ENCODE data around the gene MED27. TPM values are rescaled to one million over a fixed set of nuclear protein-coding genes. Genes with fewer than 3 reads are reported as not detected.

The MED27 gene
- total RNA-seq, 1 donor from 2014 or later, result 45.0 TPM

DNA sequence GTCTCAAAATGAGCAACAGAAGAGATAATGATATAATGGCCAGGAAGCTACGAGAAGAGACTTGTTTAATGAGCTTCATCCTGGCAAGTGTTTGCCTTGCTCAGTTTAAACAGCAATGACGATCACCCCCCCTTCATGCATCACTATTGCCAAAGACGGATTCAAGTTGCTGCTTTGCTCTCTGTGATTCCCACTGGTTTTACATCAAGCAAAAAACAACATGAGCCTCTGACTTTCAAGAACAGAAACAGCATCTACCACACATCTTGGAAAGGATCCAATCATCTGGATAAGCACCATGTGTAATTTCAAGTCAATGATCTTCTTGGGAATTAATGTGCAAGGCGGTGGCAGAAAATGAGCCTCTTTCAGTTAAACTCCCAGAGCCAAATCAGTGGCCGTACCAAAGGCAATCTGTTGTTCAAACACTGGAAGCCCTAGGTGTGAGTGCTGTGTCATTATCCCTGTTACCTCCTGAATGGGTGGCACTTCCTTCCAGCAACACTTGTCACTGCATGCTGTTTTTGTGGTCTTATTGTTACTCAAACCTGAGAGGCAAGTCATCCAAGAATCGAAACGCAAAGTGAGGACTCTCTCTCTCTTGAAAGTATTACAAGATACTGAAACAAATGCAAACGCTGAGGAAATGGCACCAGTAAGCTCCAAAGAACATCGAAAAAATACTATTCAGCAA is 72.8 kb downstream of the MED27 start:
- peaks cover 2% of the 10 kb centered on the region for H3K27me3 Mint-ChIP-seq (ENCODE audit: unreplicated experiment)
- TF ChIP-seq, protein P1, sequence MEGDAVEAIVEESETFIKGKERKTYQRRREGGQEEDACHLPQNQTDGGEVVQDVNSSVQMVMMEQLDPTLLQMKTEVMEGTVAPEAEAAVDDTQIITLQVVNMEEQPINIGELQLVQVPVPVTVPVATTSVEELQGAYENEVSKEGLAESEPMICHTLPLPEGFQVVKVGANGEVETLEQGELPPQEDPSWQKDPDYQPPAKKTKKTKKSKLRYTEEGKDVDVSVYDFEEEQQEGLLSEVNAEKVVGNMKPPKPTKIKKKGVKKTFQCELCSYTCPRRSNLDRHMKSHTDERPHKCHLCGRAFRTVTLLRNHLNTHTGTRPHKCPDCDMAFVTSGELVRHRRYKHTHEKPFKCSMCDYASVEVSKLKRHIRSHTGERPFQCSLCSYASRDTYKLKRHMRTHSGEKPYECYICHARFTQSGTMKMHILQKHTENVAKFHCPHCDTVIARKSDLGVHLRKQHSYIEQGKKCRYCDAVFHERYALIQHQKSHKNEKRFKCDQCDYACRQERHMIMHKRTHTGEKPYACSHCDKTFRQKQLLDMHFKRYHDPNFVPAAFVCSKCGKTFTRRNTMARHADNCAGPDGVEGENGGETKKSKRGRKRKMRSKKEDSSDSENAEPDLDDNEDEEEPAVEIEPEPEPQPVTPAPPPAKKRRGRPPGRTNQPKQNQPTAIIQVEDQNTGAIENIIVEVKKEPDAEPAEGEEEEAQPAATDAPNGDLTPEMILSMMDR (IDR thresholded peaks at IDR 0.05; ENCODE audit: partially characterized antibody, unreplicated experiment), result no peak
- peaks cover 5% of the 10 kb centered on the region for H3K9me3 Mint-ChIP-seq (ENCODE audit: unreplicated experiment)
- no peaks in the 10 kb centered on the region for H3K36me3 Mint-ChIP-seq (ENCODE audit: unreplicated experiment)
- no peak for DNase-seq
- no peak overlapping the region for H3K27ac Mint-ChIP-seq (ENCODE audit: unreplicated experiment)
- peaks cover 48% of the 10 kb centered on the region for H3K4me1 Mint-ChIP-seq (ENCODE audit: low read depth, unreplicated experiment)
- H3K4me3 Mint-ChIP-seq (ENCODE audit: unreplicated experiment), result peak overlapping the region; percentile 41

DNA sequence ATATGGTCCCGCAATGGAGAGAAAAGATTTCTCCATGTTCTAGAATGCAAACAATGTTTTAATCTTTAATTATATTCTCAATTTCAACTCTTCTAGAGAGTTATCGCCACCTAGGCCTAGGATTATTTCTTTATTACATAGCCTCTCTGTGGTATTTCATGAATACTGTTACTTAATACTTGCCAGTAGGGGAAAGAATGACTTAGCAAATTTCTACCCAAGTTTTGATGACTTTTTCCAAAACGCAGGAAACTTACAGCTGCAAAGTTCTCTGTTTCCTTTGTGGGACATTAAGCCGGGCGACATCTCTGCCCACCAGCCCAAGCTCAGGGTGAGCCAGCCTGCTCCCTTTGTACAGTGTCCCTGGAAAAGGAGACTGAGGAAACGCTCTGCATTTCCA is 73.8 kb downstream of the MED27 start:
- Mint-ChIP-seq H3K27ac (ENCODE audit: unreplicated experiment) (no peak overlapping the region), H3K27me3 (ENCODE audit: unreplicated experiment) (peaks cover 2% of the 10 kb centered on the region), H3K36me3 (ENCODE audit: unreplicated experiment) (no peaks in the 10 kb centered on the region), H3K4me1 (ENCODE audit: low read depth, unreplicated experiment) (peaks cover 48% of the 10 kb centered on the region), H3K9me3 (ENCODE audit: unreplicated experiment) (peaks cover 5% of the 10 kb centered on the region), H3K4me3 (ENCODE audit: unreplicated experiment) (no peak overlapping the region)
- DNase-seq, result no peak
- TF ChIP-seq, protein P1 (IDR thresholded peaks at IDR 0.05; ENCODE audit: partially characterized antibody, unreplicated experiment), result no peak

- Mint-ChIP-seq H3K36me3 (ENCODE audit: unreplicated experiment) (no peaks in the 10 kb centered on the region), H3K27ac (ENCODE audit: unreplicated experiment) (no peak overlapping the region), H3K27me3 (ENCODE audit: unreplicated experiment) (peaks cover 2% of the 10 kb centered on the region), H3K4me3 (ENCODE audit: unreplicated experiment) (peak overlapping the region; percentile 8), H3K9me3 (ENCODE audit: unreplicated experiment) (peaks cover 5% of the 10 kb centered on the region), H3K4me1 (ENCODE audit: low read depth, unreplicated experiment) (peaks cover 48% of the 10 kb centered on the region)
- TF ChIP-seq, protein P1 (IDR thresholded peaks at IDR 0.05; ENCODE audit: partially characterized antibody, unreplicated experiment), result no peak
- no peak for DNase-seq
Measured at GRCh38 chr9:132004323-132004722, 75.3 kb downstream of the MED27 start.

GRCh38 chr9:132003896-132004295 is 75.8 kb downstream of the MED27 start:
- Mint-ChIP-seq H3K4me1 (ENCODE audit: low read depth, unreplicated experiment) (peaks cover 45% of the 10 kb centered on the region), H3K9me3 (ENCODE audit: unreplicated experiment) (peaks cover 5% of the 10 kb centered on the region), H3K27ac (ENCODE audit: unreplicated experiment) (no peak overlapping the region), H3K4me3 (ENCODE audit: unreplicated experiment) (peak overlapping the region; percentile 3), H3K36me3 (ENCODE audit: unreplicated experiment) (no peaks in the 10 kb centered on the region), H3K27me3 (ENCODE audit: unreplicated experiment) (peaks cover 2% of the 10 kb centered on the region)
- DNase-seq, result peak; percentile 77
- TF ChIP-seq, protein P1 (IDR thresholded peaks at IDR 0.05; ENCODE audit: partially characterized antibody, unreplicated experiment), result no peak

DNA sequence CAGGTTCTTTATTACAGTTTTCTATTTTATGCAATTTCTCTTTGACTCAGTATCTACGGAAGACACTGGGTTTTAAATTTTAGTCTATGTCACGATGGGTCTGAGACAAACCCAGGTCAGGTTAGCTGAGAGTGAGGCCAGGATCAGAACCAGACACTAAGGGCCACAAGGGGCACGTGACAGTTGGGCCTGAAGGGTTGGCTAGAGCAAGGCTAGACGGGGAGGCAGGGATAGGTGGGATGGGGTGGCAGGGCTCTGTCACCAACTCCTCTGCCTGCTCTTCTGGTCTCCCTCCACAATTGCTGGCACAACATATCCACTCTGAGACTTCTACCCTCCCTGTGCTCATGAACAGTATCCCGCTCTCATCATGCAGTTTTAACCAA is 76.4 kb downstream of the MED27 start:
- DNase-seq, result no peak
- Mint-ChIP-seq H3K27ac (ENCODE audit: unreplicated experiment) (no peak overlapping the region), H3K9me3 (ENCODE audit: unreplicated experiment) (peaks cover 5% of the 10 kb centered on the region), H3K27me3 (ENCODE audit: unreplicated experiment) (peaks cover 2% of the 10 kb centered on the region), H3K36me3 (ENCODE audit: unreplicated experiment) (no peaks in the 10 kb centered on the region), H3K4me3 (ENCODE audit: unreplicated experiment) (no peak overlapping the region), H3K4me1 (ENCODE audit: low read depth, unreplicated experiment) (peaks cover 40% of the 10 kb centered on the region)
- TF ChIP-seq, protein P1 (IDR thresholded peaks at IDR 0.05; ENCODE audit: partially characterized antibody, unreplicated experiment), result no peak

All from glutamatergic neuron (in vitro differentiated cells).